ENCODE data around the gene TGM4.
"Not testable (repeated sequence)": the region's sequence is repeated elsewhere in the genome, so short reads cannot be mapped to it uniquely, and the experiment has no call there.

The TGM4 gene

GRCh38 chr3:44874308-44874707 is at the start of gene TGM4:
Gene TGM4, plus strand, starts transcription at chr3:44874608. Its CDS starts 71 bp downstream, at chr3:44874679.
- Histone ChIP-seq H3K9me3 (ENCODE audit: low read length) (no peaks in the 10 kb centered on the region), H3K27me3 (ENCODE audit: insufficient read depth, low read length) (no peaks in the 10 kb centered on the region), H3K36me3 (ENCODE audit: insufficient read depth, low read length) (peaks cover 6% of the 10 kb centered on the region), H3K4me1 (ENCODE audit: insufficient read depth, low read length) (no peaks in the 10 kb centered on the region), H2AFZ (ENCODE audit: low read depth, low read length) (no peak within 1 kb of the TSS), H3K4me3 (ENCODE audit: low read length) (no peak within 1 kb of the TSS)

- H2AFZ ChIP-seq (ENCODE audit: low read depth, low read length): no peak overlapping the region
- H3K4me3 ChIP-seq (ENCODE audit: low read length): no peak overlapping the region
- no peaks in the 10 kb centered on the region for H3K4me1 ChIP-seq (ENCODE audit: insufficient read depth, low read length)
- peaks cover 2% of the 10 kb centered on the region for H3K9me3 ChIP-seq (ENCODE audit: low read length)
- H3K36me3 ChIP-seq (ENCODE audit: insufficient read depth, low read length): peaks cover 56% of the 10 kb centered on the region
- no peaks in the 10 kb centered on the region for H3K27me3 ChIP-seq (ENCODE audit: insufficient read depth, low read length)
Measured at GRCh38 chr3:44825264-44825925, 49.0 kb upstream of the TGM4 start.

GRCh38 chr3:44827196-44827595 is 47.2 kb upstream of the TGM4 start:
- peaks cover 2% of the 10 kb centered on the region for H3K9me3 ChIP-seq (ENCODE audit: low read length)
- H3K27me3 ChIP-seq (ENCODE audit: insufficient read depth, low read length): no peaks in the 10 kb centered on the region
- no peaks in the 10 kb centered on the region for H3K4me1 ChIP-seq (ENCODE audit: insufficient read depth, low read length)
- no peak overlapping the region for H3K4me3 ChIP-seq (ENCODE audit: low read length)
- peaks cover 73% of the 10 kb centered on the region for H3K36me3 ChIP-seq (ENCODE audit: insufficient read depth, low read length)
- H2AFZ ChIP-seq (ENCODE audit: low read depth, low read length): no peak overlapping the region

DNA sequence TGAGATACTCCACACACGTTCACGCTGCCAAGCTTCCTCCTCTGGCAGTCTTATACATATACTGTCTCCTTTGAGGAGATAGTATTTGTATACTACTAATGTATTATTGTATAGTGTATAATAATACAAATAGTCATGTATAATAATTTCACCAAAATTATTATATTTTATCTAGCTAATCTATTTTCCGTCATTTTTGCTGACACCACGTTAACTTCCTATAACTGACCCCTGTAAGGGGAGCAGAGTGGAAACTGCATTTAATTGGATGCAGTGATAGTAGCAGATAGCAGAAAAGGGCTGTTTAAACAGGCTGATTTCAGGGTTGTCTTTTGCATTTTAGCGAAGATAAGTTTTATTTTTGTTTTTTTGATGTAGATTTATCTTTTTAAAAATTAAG is 43.2 kb upstream of the TGM4 start:
- H2AFZ ChIP-seq (ENCODE audit: low read depth, low read length): no peak overlapping the region
- no peak overlapping the region for H3K4me3 ChIP-seq (ENCODE audit: low read length)
- peaks cover 68% of the 10 kb centered on the region for H3K36me3 ChIP-seq (ENCODE audit: insufficient read depth, low read length)
- H3K9me3 ChIP-seq (ENCODE audit: low read length): peaks cover 4% of the 10 kb centered on the region
- no peaks in the 10 kb centered on the region for H3K27me3 ChIP-seq (ENCODE audit: insufficient read depth, low read length)
- H3K4me1 ChIP-seq (ENCODE audit: insufficient read depth, low read length): no peaks in the 10 kb centered on the region

GRCh38 chr3:44832032-44832431 is 42.4 kb upstream of the TGM4 start:
- Histone ChIP-seq H3K27me3 (ENCODE audit: insufficient read depth, low read length) (no peaks in the 10 kb centered on the region), H2AFZ (ENCODE audit: low read depth, low read length) (no peak overlapping the region), H3K9me3 (ENCODE audit: low read length) (peaks cover 11% of the 10 kb centered on the region), H3K36me3 (ENCODE audit: insufficient read depth, low read length) (peaks cover 66% of the 10 kb centered on the region), H3K4me3 (ENCODE audit: low read length) (no peak overlapping the region), H3K4me1 (ENCODE audit: insufficient read depth, low read length) (no peaks in the 10 kb centered on the region)

GRCh38 chr3:44832965-44833364 is 41.4 kb upstream of the TGM4 start:
- Histone ChIP-seq H3K27me3 (ENCODE audit: insufficient read depth, low read length) (no peaks in the 10 kb centered on the region), H3K36me3 (ENCODE audit: insufficient read depth, low read length) (peaks cover 65% of the 10 kb centered on the region), H2AFZ (ENCODE audit: low read depth, low read length) (no peak overlapping the region), H3K4me3 (ENCODE audit: low read length) (no peak overlapping the region), H3K9me3 (ENCODE audit: low read length) (peaks cover 11% of the 10 kb centered on the region), H3K4me1 (ENCODE audit: insufficient read depth, low read length) (no peaks in the 10 kb centered on the region)

GRCh38 chr3:44833394-44833793 is 41.0 kb upstream of the TGM4 start:
- H3K27me3 ChIP-seq (ENCODE audit: insufficient read depth, low read length): no peaks in the 10 kb centered on the region
- H3K9me3 ChIP-seq (ENCODE audit: low read length): peaks cover 9% of the 10 kb centered on the region
- no peaks in the 10 kb centered on the region for H3K4me1 ChIP-seq (ENCODE audit: insufficient read depth, low read length)
- peaks cover 65% of the 10 kb centered on the region for H3K36me3 ChIP-seq (ENCODE audit: insufficient read depth, low read length)
- no peak overlapping the region for H2AFZ ChIP-seq (ENCODE audit: low read depth, low read length)
- no peak overlapping the region for H3K4me3 ChIP-seq (ENCODE audit: low read length)

- Histone ChIP-seq H3K4me1 (ENCODE audit: insufficient read depth, low read length) (no peaks in the 10 kb centered on the region), H3K27me3 (ENCODE audit: insufficient read depth, low read length) (no peaks in the 10 kb centered on the region), H3K4me3 (ENCODE audit: low read length) (no peak overlapping the region), H3K9me3 (ENCODE audit: low read length) (peaks cover 9% of the 10 kb centered on the region), H3K36me3 (ENCODE audit: insufficient read depth, low read length) (peaks cover 72% of the 10 kb centered on the region), H2AFZ (ENCODE audit: low read depth, low read length) (no peak overlapping the region)
Measured at GRCh38 chr3:44835684-44836083, 38.7 kb upstream of the TGM4 start.

DNA sequence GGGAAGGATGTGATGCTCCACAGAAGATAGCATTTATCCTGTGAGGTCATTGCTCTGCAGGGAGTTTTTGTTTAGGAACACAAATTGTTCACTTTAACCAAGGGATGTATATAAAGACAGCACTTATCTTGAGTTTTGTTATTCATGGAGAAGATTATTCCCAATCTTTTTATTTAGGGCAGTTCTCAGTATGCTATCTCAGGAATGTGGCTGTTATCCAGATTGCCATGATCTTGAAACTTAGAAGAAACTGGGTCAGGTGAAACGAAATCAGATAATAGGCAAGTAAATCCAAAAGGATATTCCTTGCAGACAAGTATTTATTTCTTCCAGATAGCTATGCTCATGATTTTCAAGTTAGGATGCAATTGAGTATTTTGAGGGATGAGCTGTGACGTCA is 32.0 kb upstream of the TGM4 start:
- H2AFZ ChIP-seq (ENCODE audit: low read depth, low read length): no peak overlapping the region
- no peaks in the 10 kb centered on the region for H3K4me1 ChIP-seq (ENCODE audit: insufficient read depth, low read length)
- H3K9me3 ChIP-seq (ENCODE audit: low read length): no peaks in the 10 kb centered on the region
- H3K36me3 ChIP-seq (ENCODE audit: insufficient read depth, low read length): peaks cover 77% of the 10 kb centered on the region
- no peaks in the 10 kb centered on the region for H3K27me3 ChIP-seq (ENCODE audit: insufficient read depth, low read length)
- no peak overlapping the region for H3K4me3 ChIP-seq (ENCODE audit: low read length)

GRCh38 chr3:44845528-44846520 is 28.6 kb upstream of the TGM4 start:
- Histone ChIP-seq H2AFZ (ENCODE audit: low read depth, low read length) (no peak overlapping the region), H3K27me3 (ENCODE audit: insufficient read depth, low read length) (no peaks in the 10 kb centered on the region), H3K9me3 (ENCODE audit: low read length) (no peaks in the 10 kb centered on the region), H3K4me3 (ENCODE audit: low read length) (no peak overlapping the region), H3K4me1 (ENCODE audit: insufficient read depth, low read length) (no peaks in the 10 kb centered on the region), H3K36me3 (ENCODE audit: insufficient read depth, low read length) (peaks cover 60% of the 10 kb centered on the region)

DNA sequence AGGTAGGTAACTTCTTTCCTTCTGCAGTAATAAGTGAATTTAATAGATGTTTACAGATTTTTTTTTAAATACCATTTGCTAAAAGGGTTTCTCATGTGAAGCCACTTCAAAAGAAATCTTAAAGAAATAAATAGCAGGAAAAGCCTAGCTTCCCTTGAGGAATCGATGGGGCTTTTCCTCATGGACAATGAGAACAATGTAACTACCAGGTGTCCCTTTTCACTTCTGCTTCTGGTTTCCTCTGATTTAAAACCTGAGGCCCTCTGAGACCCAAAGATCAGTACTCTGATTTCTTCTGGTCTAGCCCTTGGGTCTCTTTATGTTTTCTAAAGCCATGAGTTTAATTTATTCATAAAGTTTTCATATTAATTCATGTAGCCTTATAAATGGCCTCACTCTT is 25.8 kb upstream of the TGM4 start:
- Histone ChIP-seq H3K4me1 (ENCODE audit: insufficient read depth, low read length) (no peaks in the 10 kb centered on the region), H3K36me3 (ENCODE audit: insufficient read depth, low read length) (peaks cover 57% of the 10 kb centered on the region), H3K27me3 (ENCODE audit: insufficient read depth, low read length) (no peaks in the 10 kb centered on the region), H3K9me3 (ENCODE audit: low read length) (no peaks in the 10 kb centered on the region), H3K4me3 (ENCODE audit: low read length) (no peak overlapping the region), H2AFZ (ENCODE audit: low read depth, low read length) (no peak overlapping the region)

GRCh38 chr3:44856663-44857062 is 17.7 kb upstream of the TGM4 start:
- H3K4me3 ChIP-seq (ENCODE audit: low read length); H3K27me3 ChIP-seq (ENCODE audit: insufficient read depth, low read length): not testable (repeated sequence)
- peaks cover 35% of the 10 kb centered on the region for H3K36me3 ChIP-seq (ENCODE audit: insufficient read depth, low read length)

DNA sequence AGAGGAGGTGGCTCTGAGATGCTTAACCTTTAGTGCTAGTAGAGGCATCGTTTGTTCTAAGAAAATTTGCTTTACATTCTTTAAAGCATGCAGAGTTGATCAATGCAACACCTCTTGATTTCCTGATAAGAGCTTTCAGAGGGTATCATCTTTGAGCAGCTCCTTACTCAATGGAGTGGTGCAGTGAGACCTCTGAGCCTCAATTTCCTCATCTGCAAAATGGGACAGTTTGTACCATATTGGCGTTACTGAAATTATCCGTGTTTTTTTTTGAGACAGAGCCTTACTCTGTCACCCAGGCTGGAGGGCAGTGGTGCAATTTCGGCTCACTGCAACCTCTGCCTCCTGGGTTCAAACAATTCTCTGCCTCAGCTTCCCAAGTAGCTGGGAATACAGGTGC is 14.3 kb upstream of the TGM4 start:
- no peaks in the 10 kb centered on the region for H3K4me1 ChIP-seq (ENCODE audit: insufficient read depth, low read length)
- H3K27me3 ChIP-seq (ENCODE audit: insufficient read depth, low read length): no peaks in the 10 kb centered on the region
- H3K9me3 ChIP-seq (ENCODE audit: low read length): peaks cover 6% of the 10 kb centered on the region
- peaks cover 18% of the 10 kb centered on the region for H3K36me3 ChIP-seq (ENCODE audit: insufficient read depth, low read length)
- H3K4me3 ChIP-seq (ENCODE audit: low read length): no peak overlapping the region
- no peak overlapping the region for H2AFZ ChIP-seq (ENCODE audit: low read depth, low read length)

More at GRCh38 chr3:44856663-44857062, 17.7 kb upstream of the TGM4 start:
- not testable (repeated sequence) for H2AFZ ChIP-seq (ENCODE audit: low read depth, low read length); H3K4me1 ChIP-seq (ENCODE audit: insufficient read depth, low read length); H3K9me3 ChIP-seq (ENCODE audit: low read length)

Data from neuron (in vitro differentiated cells).